Endothelial cell of umbilical vein (primary cell): Measurements from ENCODE around the gene LRRC28. TPM values are rescaled to one million over a fixed set of nuclear protein-coding genes. Genes with fewer than 3 reads are reported as not detected.

Experiments
- BruUV-seq: library from RNA; stranded (reverse); fragments of 400-500 nt; replicated peaks from 2 replicates; lab custom pipeline; 2021; lab: Mats Ljungman, UMichigan
- CTCF ChIA-PET: fragments of 300-600, 350-600 bp; sonication (Branson Sonifier 250); formaldehyde crosslinking; loops from one replicate; lab custom pipeline; 2021; ENCODE audit warnings: antibody characterized with exemption, inconsistent platforms; lab: Charles Lee
- POLR2A ChIA-PET: fragments of 300-600, 350-600 bp; sonication (Branson Sonifier 250); formaldehyde crosslinking; loops from one replicate; lab custom pipeline; 2021; ENCODE audit warnings: antibody characterized with exemption, inconsistent platforms; lab: Charles Lee
- DNase-seq: peaks from one replicate; pipeline ENCODE4 v3.0.0-alpha.2; 2011; ENCODE audit warnings: low read depth, low spot score
- FAIRE-seq: peaks from 2 replicates; lab custom pipeline; 2011; peaks lifted over from hg19 to GRCh38; lab: Jason Lieb, UNC
- H2AFZ ChIP-seq: 2 replicates; pipeline ENCODE4 v1.6.0; 2012; ENCODE audit warnings: low read depth, low read length, control low read depth, inconsistent platforms
- H3K27ac ChIP-seq: 2 replicates; pipeline ENCODE4 v1.5.1; 2011; ENCODE audit warnings: low read depth, mild to moderate bottlenecking, control low read depth, low read length, moderate library complexity; ENCODE audit not compliant: insufficient read depth
- H3K27me3 ChIP-seq, 2 experiments: 2 replicates each; pipeline versions ENCODE4 v1.6.0 to v1.6.1; 2011; ENCODE audit warnings: low read length in 2 of 2, mixed read lengths in 1 of 2; ENCODE audit not compliant: control insufficient read depth in 2 of 2, insufficient read depth in 2 of 2
- H3K36me3 ChIP-seq, 2 experiments: 2 replicates in 1 of 2; 3 replicates in 1 of 2; pipeline ENCODE4 v1.5.1; 2011; ENCODE audit warnings: low read length in 2 of 2, mild to moderate bottlenecking in 1 of 2, moderate library complexity in 1 of 2; ENCODE audit not compliant: control insufficient read depth in 2 of 2, insufficient read depth in 2 of 2; ENCODE audit errors: extremely low read depth in 1 of 2
- H3K4me1 ChIP-seq: 3 replicates; pipeline ENCODE4 v1.5.1; 2011; ENCODE audit warnings: mild to moderate bottlenecking, low read length; ENCODE audit not compliant: control insufficient read depth, insufficient read depth; ENCODE audit errors: extremely low read depth
- H3K4me2 ChIP-seq: 2 replicates; pipeline ENCODE4 v1.6.1; 2011; ENCODE audit warnings: low read length, control low read depth, mixed read lengths; ENCODE audit not compliant: insufficient read depth
- H3K4me3 ChIP-seq, 3 experiments: fragments of 200-600 bp in 1 of 3; sonication (generic), shearing (Covaris generic) in 1 of 3; replicated peaks in 1 of 3; 2 replicates each; pipeline ENCODE4 v1.5.1; 2011 to 2016; ENCODE audit warnings: control low read depth in 3 of 3, low read length in 3 of 3, mild to moderate bottlenecking in 2 of 3, inconsistent platforms in 1 of 3, low read depth in 1 of 3, moderate library complexity in 1 of 3; ENCODE audit not compliant: insufficient read depth in 1 of 3
- H3K79me2 ChIP-seq: 2 replicates; pipeline ENCODE4 v1.6.0; 2012; ENCODE audit warnings: low read length, inconsistent platforms; ENCODE audit not compliant: control insufficient read depth, insufficient read depth
- H3K9ac ChIP-seq: replicated peaks from 2 replicates; pipeline ENCODE3; 2011; ENCODE audit warnings: low read length, control low read depth; ENCODE audit not compliant: insufficient read depth; ENCODE audit errors: extremely low read depth
- H3K9me1 ChIP-seq: replicated peaks from 3 replicates; pipeline ENCODE4 v1.6.0; 2011; ENCODE audit warnings: mild to moderate bottlenecking, low read length; ENCODE audit not compliant: control insufficient read depth, insufficient read depth; ENCODE audit errors: extremely low read depth
- H3K9me3 ChIP-seq: replicated peaks from 2 replicates; pipeline ENCODE4 v1.5.1; 2012; ENCODE audit warnings: low read length, inconsistent platforms; ENCODE audit not compliant: control insufficient read depth, insufficient read depth
- H4K20me1 ChIP-seq: replicated peaks from 2 replicates; pipeline ENCODE3; 2011; ENCODE audit warnings: mild to moderate bottlenecking, low read length; ENCODE audit not compliant: control insufficient read depth, insufficient read depth; ENCODE audit errors: extremely low read depth
- EZH2 ChIP-seq: IDR thresholded peaks from 2 replicates; pipeline ENCODE4 v1.6.1; 2012; ENCODE audit warnings: borderline replicate concordance, low read depth, mild to moderate bottlenecking, moderate library complexity, low read length, inconsistent platforms; ENCODE audit not compliant: severe bottlenecking
- FOS ChIP-seq: IDR thresholded peaks from 2 replicates; pipeline ENCODE4 v1.6.1; 2011; ENCODE audit warnings: mild to moderate bottlenecking, low read length, moderate library complexity, borderline replicate concordance; ENCODE audit not compliant: insufficient read depth
- JUN ChIP-seq: IDR thresholded peaks from 2 replicates; pipeline ENCODE4 v1.6.1; 2011; ENCODE audit warnings: borderline replicate concordance, low read depth; ENCODE audit not compliant: insufficient read length, insufficient read depth
- POLR2A ChIP-seq: IDR thresholded peaks from 2 replicates; pipeline ENCODE4 v1.6.1; 2012; ENCODE audit warnings: low read depth, mild to moderate bottlenecking, control low read depth, low read length
- dilution Hi-C: fragments of 300-500 bp; cut with MboI; formaldehyde crosslinking; loops from one replicate; pipeline ENCODE4 v1.15.0; 2019; ENCODE audit warnings: low sequenced_read_pairs; ENCODE audit not compliant: extremely low pct_ligation_motif_present
- intact Hi-C: fragments of 100-400 bp; cut with micrococcal nuclease; formaldehyde crosslinking; loops from one replicate; pipeline ENCODE4 v1.10.0; 2022
- polyA plus RNA-seq, 4 experiments: library from polyadenylated mRNA; depleted of rRNA in 3 of 4; stranded (reverse) in 3 of 4; unstranded in 1 of 4; fragments of >200 nt; gene quantifications; 2 replicates each; pipeline versions ENCODE4 v1.2.1 to v1.2.3, GENCODE V29; 2011 to 2012; ENCODE audit warnings: missing spikeins in 1 of 4
- total RNA-seq: library from RNA; stranded (reverse); gene quantifications from 2 replicates; pipeline ENCODE4 v1.2.3, GENCODE V29; 2021
- TF ChIP-seq, protein P1 (sequence below): IDR thresholded peaks from 2 replicates; pipeline ENCODE4 v1.6.1; 2011; ENCODE audit not compliant: insufficient read depth, insufficient read length

Gene LRRC28
- total and polyA plus RNA-seq, 2 donors (not counting 3 experiments of a cell fraction or from before 2014, with no cell fraction given), result 19.6 to 26.7 TPM

- intact Hi-C loops (no loop called here), dilution Hi-C loops (loop anchor here (25.0 kb wide), 1 partner anchor 429 kb away; no protein-coding TSS in a partner anchor)
- Histone ChIP-seq H3K4me1 (peaks cover 15% of the 10 kb centered on the region), H2AFZ (no peak overlapping the region), H3K9me1 (no peaks in the 10 kb centered on the region), H3K36me3 (no peaks in the 10 kb centered on the region), H3K4me3 (no peak overlapping the region), H3K4me2 (no peak overlapping the region), H3K79me2 (no peaks in the 10 kb centered on the region), H3K9ac (no peak overlapping the region), H3K27me3 (no peaks in the 10 kb centered on the region), H4K20me1 (no peaks in the 10 kb centered on the region), H3K27ac (no peak overlapping the region), H3K9me3 (no peaks in the 10 kb centered on the region)
- DNase-seq (peak; percentile 42), FAIRE-seq (no peak)
- POLR2A ChIA-PET, result no interaction called here
- BruUV-seq, result no TSS peak
- CTCF ChIA-PET, result interaction anchor here (0.6 to 10.7 kb wide), 7 partner anchors 9 to 472 kb away, joined by 3 to 223 read pairs (median 4); partner anchors contain the start of gene LYSMD4
- TF ChIP-seq FOS, result peak; percentile 70
- no peak for TF ChIP-seq EZH2
Measured at GRCh38 chr15:99283717-99284116, 32.4 kb downstream of the LRRC28 start.

- Histone ChIP-seq H3K9ac (no peak overlapping the region), H3K27me3 (no peaks in the 10 kb centered on the region), H3K4me2 (no peak overlapping the region), H3K9me3 (no peaks in the 10 kb centered on the region), H3K79me2 (no peaks in the 10 kb centered on the region), H2AFZ (no peak overlapping the region), H3K27ac (no peak overlapping the region), H3K4me1 (no peaks in the 10 kb centered on the region), H3K4me3 (no peak overlapping the region), H4K20me1 (no peaks in the 10 kb centered on the region), H3K36me3 (peaks cover 0 to 2% of the 10 kb centered on the region in 2 experiments), H3K9me1 (no peaks in the 10 kb centered on the region)
- dilution Hi-C loops, result loop anchor here (25.0 kb wide), 1 partner anchor 421 kb away; no protein-coding TSS in a partner anchor
- intact Hi-C loops, result no loop called here
- BruUV-seq, result no TSS peak
- TF ChIP-seq, protein P1, sequence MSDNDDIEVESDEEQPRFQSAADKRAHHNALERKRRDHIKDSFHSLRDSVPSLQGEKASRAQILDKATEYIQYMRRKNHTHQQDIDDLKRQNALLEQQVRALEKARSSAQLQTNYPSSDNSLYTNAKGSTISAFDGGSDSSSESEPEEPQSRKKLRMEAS, result no peak
- TF ChIP-seq EZH2 (no peak), FOS (no peak), JUN (no peak), POLR2A (no peak)
- DNase-seq, result no peak
- CTCF ChIA-PET, result interaction anchor here (1.1 to 1.8 kb wide), 2 partner anchors 9 to 413 kb away, joined by 3 to 9 read pairs; no protein-coding TSS in a partner anchor
- POLR2A ChIA-PET, result no interaction called here
- no peak for FAIRE-seq
Measured at GRCh38 chr15:99291643-99292042, 40.4 kb downstream of the LRRC28 start.
